GM18868 (cell line): ENCODE measurements around the gene UBE4B.

Source experiments
- ATAC-seq: cut with Tn5 transposase; IDR thresholded peaks from one replicate; pipeline ENCODE4 v1.9.1; 2021; ENCODE audit warnings: mild to moderate bottlenecking, moderate library complexity; ENCODE audit not compliant: unreplicated experiment

UBE4B gene

GRCh38 chr1:10108948-10109708 lies 76.4 kb downstream of the UBE4B start:
- no peak for ATAC-seq

GRCh38 chr1:10113501-10113900 lies 80.7 kb downstream of the UBE4B start:
- no peak for ATAC-seq

- ATAC-seq: no peak
Measured at GRCh38 chr1:10114746-10115145, 82.0 kb downstream of the UBE4B start.

- ATAC-seq: no peak
Measured at GRCh38 chr1:10117132-10117531, 84.4 kb downstream of the UBE4B start.

GRCh38 chr1:10117865-10118264 lies 85.1 kb downstream of the UBE4B start:
- no peak for ATAC-seq

GRCh38 chr1:10121688-10122087 lies 88.9 kb downstream of the UBE4B start:
- no peak for ATAC-seq

- ATAC-seq: no peak
Measured at GRCh38 chr1:10122926-10123325, 90.2 kb downstream of the UBE4B start.

- ATAC-seq: no peak
Measured at GRCh38 chr1:10128101-10128765, 95.5 kb downstream of the UBE4B start.

GRCh38 chr1:10132316-10132715 lies 99.6 kb downstream of the UBE4B start:
- ATAC-seq: no peak

GRCh38 chr1:10132852-10133251 lies 100.1 kb downstream of the UBE4B start:
- no peak for ATAC-seq

- no peak for ATAC-seq
Measured at GRCh38 chr1:10140981-10141380, 108.2 kb downstream of the UBE4B start.

GRCh38 chr1:10143961-10144485 lies 111.3 kb downstream of the UBE4B start:
- ATAC-seq: no peak

- no peak for ATAC-seq
Measured at GRCh38 chr1:10146391-10146790, 113.6 kb downstream of the UBE4B start.

GRCh38 chr1:10149231-10149630 lies 116.5 kb downstream of the UBE4B start:
- ATAC-seq: no peak

- ATAC-seq: no peak
Measured at GRCh38 chr1:10152709-10153284, 120.0 kb downstream of the UBE4B start.

GRCh38 chr1:10155087-10155712 lies 122.4 kb downstream of the UBE4B start:
- ATAC-seq: no peak

GRCh38 chr1:10160173-10160572 lies 127.4 kb downstream of the UBE4B start:
- no peak for ATAC-seq

- no peak for ATAC-seq
Measured at GRCh38 chr1:10160907-10161490, 128.2 kb downstream of the UBE4B start.

- no peak for ATAC-seq
Measured at GRCh38 chr1:10161541-10162290, 129.0 kb downstream of the UBE4B start.

GRCh38 chr1:10168912-10169514 lies 136.3 kb downstream of the UBE4B start:
- ATAC-seq: no peak
